ENCODE results near the gene CINP.

DNA sequence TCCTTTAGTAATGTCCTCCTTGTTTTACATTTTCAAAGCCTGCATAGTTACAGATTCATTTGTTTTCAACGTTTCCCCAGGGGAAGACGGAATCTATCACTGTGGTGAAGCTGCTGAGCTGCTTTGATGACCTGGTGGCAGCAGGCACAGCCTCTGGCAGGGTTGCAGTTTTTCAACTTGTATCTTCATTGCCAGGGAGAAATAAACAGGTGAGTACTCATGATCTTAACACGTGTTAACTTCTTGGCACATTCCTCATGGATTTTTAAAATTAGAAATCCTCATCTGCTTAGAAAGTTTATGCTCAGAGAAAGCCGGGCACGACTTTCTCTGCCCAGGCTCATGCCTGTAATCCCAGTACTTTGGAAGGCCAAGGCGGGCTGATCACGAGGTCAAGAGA is 44.6 kb upstream of the CINP start:
- TF ChIP-seq, protein P1, sequence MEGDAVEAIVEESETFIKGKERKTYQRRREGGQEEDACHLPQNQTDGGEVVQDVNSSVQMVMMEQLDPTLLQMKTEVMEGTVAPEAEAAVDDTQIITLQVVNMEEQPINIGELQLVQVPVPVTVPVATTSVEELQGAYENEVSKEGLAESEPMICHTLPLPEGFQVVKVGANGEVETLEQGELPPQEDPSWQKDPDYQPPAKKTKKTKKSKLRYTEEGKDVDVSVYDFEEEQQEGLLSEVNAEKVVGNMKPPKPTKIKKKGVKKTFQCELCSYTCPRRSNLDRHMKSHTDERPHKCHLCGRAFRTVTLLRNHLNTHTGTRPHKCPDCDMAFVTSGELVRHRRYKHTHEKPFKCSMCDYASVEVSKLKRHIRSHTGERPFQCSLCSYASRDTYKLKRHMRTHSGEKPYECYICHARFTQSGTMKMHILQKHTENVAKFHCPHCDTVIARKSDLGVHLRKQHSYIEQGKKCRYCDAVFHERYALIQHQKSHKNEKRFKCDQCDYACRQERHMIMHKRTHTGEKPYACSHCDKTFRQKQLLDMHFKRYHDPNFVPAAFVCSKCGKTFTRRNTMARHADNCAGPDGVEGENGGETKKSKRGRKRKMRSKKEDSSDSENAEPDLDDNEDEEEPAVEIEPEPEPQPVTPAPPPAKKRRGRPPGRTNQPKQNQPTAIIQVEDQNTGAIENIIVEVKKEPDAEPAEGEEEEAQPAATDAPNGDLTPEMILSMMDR (conservative IDR thresholded peaks at IDR 0.05; ENCODE audit: low read length) = no peak
- TF ChIP-seq EZH2phosphoT487 (IDR thresholded peaks at IDR 0.05; ENCODE audit: borderline replicate concordance) = no peak

All from Loucy (cell line).